ENCODE data around the gene GPA33. TPM values are rescaled to one million over a fixed set of nuclear protein-coding genes. Genes with fewer than 3 reads are reported as not detected.
A peak's percentile ranks its signal among the peaks of the same experiment; 100 is the strongest.

Gene GPA33
- total RNA-seq, 1 donor from 2014 or later = 0.10 TPM

- H3K36me3 Mint-ChIP-seq (ENCODE audit: low read depth, unreplicated experiment) = no peaks in the 10 kb centered on the region
- TF ChIP-seq CTCF (IDR thresholded peaks at IDR 0.05; ENCODE audit: unreplicated experiment) = no peak
- no peaks in the 10 kb centered on the region for H3K9me3 Mint-ChIP-seq (ENCODE audit: unreplicated experiment)
- H3K27ac Mint-ChIP-seq (ENCODE audit: unreplicated experiment) = peak overlapping the region; percentile 14
- no peak overlapping the region for H3K4me3 Mint-ChIP-seq (ENCODE audit: unreplicated experiment)
- H3K4me1 Mint-ChIP-seq (ENCODE audit: unreplicated experiment) = peaks cover 3% of the 10 kb centered on the region
- DNase-seq (ENCODE audit: low spot score) = no peak
- peaks cover 2% of the 10 kb centered on the region for H3K27me3 Mint-ChIP-seq (ENCODE audit: unreplicated experiment)
Measured at GRCh38 chr1:167081594-167082156, 8.5 kb downstream of the GPA33 start.

GRCh38 chr1:167077868-167078210 lies 12.3 kb downstream of the GPA33 start:
- no peaks in the 10 kb centered on the region for H3K9me3 Mint-ChIP-seq (ENCODE audit: unreplicated experiment)
- H3K36me3 Mint-ChIP-seq (ENCODE audit: low read depth, unreplicated experiment) = no peaks in the 10 kb centered on the region
- no peak for DNase-seq (ENCODE audit: low spot score)
- peaks cover 17% of the 10 kb centered on the region for H3K4me1 Mint-ChIP-seq (ENCODE audit: unreplicated experiment)
- H3K4me3 Mint-ChIP-seq (ENCODE audit: unreplicated experiment) = no peak overlapping the region
- H3K27ac Mint-ChIP-seq (ENCODE audit: unreplicated experiment) = no peak overlapping the region
- no peak for TF ChIP-seq CTCF (IDR thresholded peaks at IDR 0.05; ENCODE audit: unreplicated experiment)
- H3K27me3 Mint-ChIP-seq (ENCODE audit: unreplicated experiment) = peaks cover 7% of the 10 kb centered on the region

- Mint-ChIP-seq H3K27me3 (ENCODE audit: unreplicated experiment) (peaks cover 7% of the 10 kb centered on the region), H3K4me1 (ENCODE audit: unreplicated experiment) (peaks cover 17% of the 10 kb centered on the region), H3K9me3 (ENCODE audit: unreplicated experiment) (no peaks in the 10 kb centered on the region), H3K4me3 (ENCODE audit: unreplicated experiment) (no peak overlapping the region), H3K36me3 (ENCODE audit: low read depth, unreplicated experiment) (no peaks in the 10 kb centered on the region), H3K27ac (ENCODE audit: unreplicated experiment) (no peak overlapping the region)
- TF ChIP-seq CTCF (IDR thresholded peaks at IDR 0.05; ENCODE audit: unreplicated experiment) = no peak
- DNase-seq (ENCODE audit: low spot score) = no peak
Measured at GRCh38 chr1:167077128-167077867, 12.9 kb downstream of the GPA33 start.

- Mint-ChIP-seq H3K4me3 (ENCODE audit: unreplicated experiment) (no peak overlapping the region), H3K36me3 (ENCODE audit: low read depth, unreplicated experiment) (no peaks in the 10 kb centered on the region), H3K27me3 (ENCODE audit: unreplicated experiment) (peaks cover 7% of the 10 kb centered on the region), H3K9me3 (ENCODE audit: unreplicated experiment) (no peaks in the 10 kb centered on the region), H3K4me1 (ENCODE audit: unreplicated experiment) (peaks cover 16% of the 10 kb centered on the region), H3K27ac (ENCODE audit: unreplicated experiment) (no peak overlapping the region)
- DNase-seq (ENCODE audit: low spot score) = no peak
- no peak for TF ChIP-seq CTCF (IDR thresholded peaks at IDR 0.05; ENCODE audit: unreplicated experiment)
Measured at GRCh38 chr1:167076136-167076710, 14.0 kb downstream of the GPA33 start.

GRCh38 chr1:167071286-167071685 lies 18.9 kb downstream of the GPA33 start:
- Mint-ChIP-seq H3K27me3 (ENCODE audit: unreplicated experiment) (peaks cover 5% of the 10 kb centered on the region), H3K4me1 (ENCODE audit: unreplicated experiment) (peaks cover 18% of the 10 kb centered on the region), H3K36me3 (ENCODE audit: low read depth, unreplicated experiment) (no peaks in the 10 kb centered on the region), H3K4me3 (ENCODE audit: unreplicated experiment) (no peak overlapping the region), H3K27ac (ENCODE audit: unreplicated experiment) (no peak overlapping the region), H3K9me3 (ENCODE audit: unreplicated experiment) (no peaks in the 10 kb centered on the region)
- no peak for DNase-seq (ENCODE audit: low spot score)
- TF ChIP-seq CTCF (IDR thresholded peaks at IDR 0.05; ENCODE audit: unreplicated experiment) = no peak

Measured in endothelial cell (in vitro differentiated cells).